Right ventricle myocardium superior (tissue), 1 donor: ENCODE results near the gene PAPPA. TPM values are rescaled to one million over a fixed set of nuclear protein-coding genes. Genes with fewer than 3 reads are reported as not detected.

Experiments used
- ATAC-seq: fragments of 200-7000 bp; cut with Tn5 transposase; one replicate; pipeline ENCODE4 v1.9.1; 2020; ENCODE audit warnings: mild to moderate bottlenecking; ENCODE audit not compliant: poor library complexity
- DNase-seq: peaks from one replicate; pipeline ENCODE4 v3.0.0-alpha.2; 2020
- intact Hi-C: fragments of 100-400 bp; cut with DNase I; formaldehyde crosslinking; loops from one replicate; pipeline ENCODE4 v1.11.2; 2022
- total RNA-seq: library from RNA; stranded (reverse); fragmentation: NEBNext Ultra II Directional; extraction: Animal tissue kit (Norgen Biotek cat#: 25700); gene quantifications from one replicate; pipeline ENCODE4 v1.2.1, GENCODE V29; 2021
- donor health status: DM: no; HTN: yes; CAD: no; lungs with severe emphysema.

Gene PAPPA
- total RNA-seq, 1 donor from 2014 or later, result 1.2 TPM

DNA sequence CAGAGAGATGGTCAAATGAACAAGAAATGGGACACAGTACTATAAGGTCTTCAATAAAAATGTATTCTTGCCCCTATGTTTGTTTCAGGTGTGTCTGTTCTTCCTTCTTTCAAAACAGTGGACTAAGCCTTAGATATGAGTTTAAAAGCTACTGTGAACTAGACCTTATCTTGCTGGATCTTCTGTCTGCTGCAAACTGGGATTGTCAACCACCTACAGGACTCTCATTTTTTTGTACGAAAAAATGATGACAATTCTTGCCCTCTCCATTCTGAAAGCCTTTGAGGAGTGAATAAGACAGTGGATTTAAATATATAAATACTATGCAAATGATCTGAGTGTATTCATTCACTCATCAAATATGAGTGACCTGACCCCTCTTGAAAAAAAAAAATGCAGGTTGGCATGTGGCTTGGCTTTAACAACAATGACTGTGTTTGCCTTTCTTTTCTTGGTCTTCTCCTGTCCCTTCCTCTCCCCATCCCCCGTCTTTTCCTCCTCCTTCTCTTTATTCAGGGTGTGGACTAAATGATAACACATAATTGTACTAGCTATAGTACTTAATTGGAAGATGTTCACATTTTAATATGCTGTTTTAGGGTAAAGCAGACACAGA lies 298.0 kb downstream of the PAPPA start:
- intact Hi-C loops, result loop anchor here (10.0 kb wide), 1 partner anchor 267 kb away; no protein-coding TSS in a partner anchor
- DNase-seq, result no peak
- no peak for ATAC-seq
